Measurements from ENCODE around the gene GPX1.

The GPX1 gene

DNA sequence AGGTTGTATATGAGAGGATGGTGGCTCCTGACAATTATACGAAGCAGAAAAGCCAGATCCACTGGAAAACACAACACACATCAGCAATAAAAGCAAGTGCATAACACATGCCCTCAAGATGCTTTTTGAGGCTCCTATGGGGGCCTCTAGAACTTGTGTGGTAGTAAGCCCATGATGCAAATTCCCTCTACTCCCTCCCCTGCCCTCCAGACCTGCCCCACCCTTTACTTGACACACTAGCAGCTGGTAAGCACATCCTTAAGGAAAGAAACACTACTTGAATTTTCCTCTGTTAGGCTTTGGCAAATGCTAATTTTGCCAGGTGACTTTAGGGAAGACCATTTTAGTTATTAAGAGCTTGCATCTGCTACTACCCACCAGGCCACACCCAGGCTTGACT is 47.5 kb downstream of the GPX1 start:
- DNase-seq = no peak

Measured in GOT3 (cell line).